GM21360 (cell line): ENCODE data around the gene ING1.
A peak's percentile ranks its signal among the peaks of the same experiment; 100 is the strongest.
"Not testable (repeated sequence)": the region's sequence is repeated elsewhere in the genome, so short reads cannot be mapped to it uniquely, and the experiment has no call there.

ENCODE experiments used
- ATAC-seq: cut with Tn5 transposase; IDR thresholded peaks from one replicate; pipeline ENCODE4 v1.9.1; 2021; ENCODE audit warnings: mild to moderate bottlenecking, moderate library complexity; ENCODE audit not compliant: unreplicated experiment

ING1 gene

DNA sequence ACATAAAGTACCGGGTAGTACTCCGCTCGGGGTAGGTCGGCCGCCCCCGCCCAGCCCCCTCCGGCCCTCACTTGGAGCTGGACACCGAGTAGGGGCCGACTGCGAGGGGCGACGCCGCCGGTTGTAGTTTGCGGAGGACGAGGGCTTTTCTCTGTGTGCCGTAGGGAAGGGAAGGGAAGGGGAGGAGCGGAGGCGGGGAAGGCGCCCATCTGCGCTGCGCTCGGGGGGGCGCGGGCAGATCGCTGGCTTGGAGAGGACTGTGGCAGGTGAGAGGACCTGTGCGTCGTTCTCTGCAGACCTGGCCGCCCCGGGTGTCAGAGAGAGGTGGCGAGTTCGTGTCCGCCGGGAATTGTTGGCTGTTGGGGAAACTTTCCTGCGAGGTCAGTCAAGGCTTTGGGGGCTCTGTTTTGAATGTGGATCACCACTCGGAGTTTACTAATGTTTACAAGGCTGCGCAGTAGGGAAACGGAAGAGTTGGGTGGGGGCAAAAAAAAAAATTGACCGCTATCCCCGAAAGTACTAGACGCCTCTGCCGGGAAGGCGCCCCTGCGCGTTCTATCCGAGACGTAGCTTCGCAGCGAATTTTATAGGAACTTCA, 1.4 kb downstream of the ING1 start:
- ATAC-seq, result no peak

DNA sequence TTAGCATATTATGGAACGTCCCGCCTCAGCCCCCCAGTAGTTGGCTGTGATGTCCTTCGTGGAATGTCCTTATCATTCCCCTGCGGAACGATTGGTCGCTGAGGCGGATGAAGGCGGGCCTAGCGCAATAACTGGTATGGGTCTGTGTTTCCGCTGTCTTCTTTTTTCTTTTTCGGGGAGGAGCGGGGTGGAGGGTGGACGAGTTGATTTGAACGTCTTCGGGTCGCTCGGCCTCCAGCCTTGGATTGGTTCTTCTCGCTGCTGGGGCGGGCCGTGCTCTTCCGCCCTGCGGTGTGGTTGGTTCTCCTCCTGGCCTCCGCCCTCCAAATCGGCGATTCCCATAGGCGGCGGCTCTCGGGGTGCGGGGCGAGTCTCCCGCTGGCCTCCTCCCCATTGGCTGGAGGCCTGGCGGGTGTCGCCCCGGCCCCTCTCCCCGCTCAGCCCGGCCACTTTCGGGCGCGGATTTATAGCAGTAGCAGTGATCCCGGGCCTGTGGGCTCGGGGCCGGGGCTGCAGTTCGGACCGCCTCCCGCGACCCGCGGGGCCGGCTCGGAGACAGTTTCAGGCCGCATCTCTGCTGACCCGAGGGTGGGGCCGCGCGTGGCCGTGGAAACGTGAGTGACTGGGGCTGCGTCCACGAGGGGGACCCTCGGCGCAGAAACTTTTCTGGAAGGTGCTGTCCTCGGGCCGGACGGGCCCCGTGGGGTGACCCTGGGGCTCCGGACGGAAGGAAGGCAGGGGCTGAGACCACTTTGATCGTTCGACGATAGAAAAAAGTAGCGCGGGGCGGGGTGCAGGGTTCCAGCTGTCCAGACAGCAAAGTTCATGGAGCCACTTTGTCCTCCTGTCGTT, 2.1 kb downstream of the ING1 start:
- peak; percentile 58 for ATAC-seq

DNA sequence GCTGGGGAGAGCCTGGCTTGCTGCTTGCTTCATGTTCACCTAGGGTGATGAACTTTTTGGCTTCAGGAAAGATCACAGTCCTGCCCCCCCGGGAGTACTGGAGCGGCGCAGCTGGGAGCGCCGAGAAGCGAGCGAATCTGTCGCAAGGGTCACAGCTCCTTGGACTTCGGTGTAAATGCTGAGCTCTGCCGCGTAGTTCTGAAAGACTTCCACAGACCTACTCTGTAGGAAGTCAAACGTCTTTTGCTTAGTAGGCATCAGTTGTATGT, 2.7 kb downstream of the ING1 start:
- ATAC-seq, result no peak

DNA sequence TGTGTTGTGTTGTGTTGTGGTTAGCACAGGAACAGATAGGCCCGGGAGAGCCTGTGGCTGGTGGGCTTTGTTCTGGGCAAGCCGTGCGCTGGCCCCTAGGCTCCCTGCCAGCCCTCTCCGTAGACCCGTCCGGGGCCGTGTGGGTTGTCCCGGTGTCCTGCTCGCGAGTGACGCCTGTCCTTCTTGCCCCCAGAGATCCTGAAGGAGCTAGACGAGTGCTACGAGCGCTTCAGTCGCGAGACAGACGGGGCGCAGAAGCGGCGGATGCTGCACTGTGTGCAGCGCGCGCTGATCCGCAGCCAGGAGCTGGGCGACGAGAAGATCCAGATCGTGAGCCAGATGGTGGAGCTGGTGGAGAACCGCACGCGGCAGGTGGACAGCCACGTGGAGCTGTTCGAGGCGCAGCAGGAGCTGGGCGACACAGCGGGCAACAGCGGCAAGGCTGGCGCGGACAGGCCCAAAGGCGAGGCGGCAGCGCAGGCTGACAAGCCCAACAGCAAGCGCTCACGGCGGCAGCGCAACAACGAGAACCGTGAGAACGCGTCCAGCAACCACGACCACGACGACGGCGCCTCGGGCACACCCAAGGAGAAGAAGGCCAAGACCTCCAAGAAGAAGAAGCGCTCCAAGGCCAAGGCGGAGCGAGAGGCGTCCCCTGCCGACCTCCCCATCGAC, 5.7 kb downstream of the ING1 start:
- no peak for ATAC-seq

DNA sequence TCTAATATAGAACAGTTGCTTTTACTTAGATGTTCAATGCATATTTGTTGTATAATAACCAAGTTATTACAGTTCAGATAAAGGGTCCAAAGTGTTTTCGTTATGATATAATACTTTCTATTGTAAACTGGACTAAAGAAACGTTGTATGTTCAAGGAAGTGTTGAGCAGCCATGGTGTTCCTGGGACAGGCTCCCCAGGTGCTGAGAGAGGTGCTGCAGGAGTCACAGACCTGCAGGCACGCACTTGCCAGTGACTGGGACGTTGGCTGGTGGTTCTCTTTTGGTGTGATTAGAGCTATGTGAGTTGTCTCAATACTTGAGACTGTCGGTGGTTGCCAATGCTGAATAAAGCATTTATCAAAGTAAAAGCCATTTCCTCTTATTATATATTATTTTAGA, 9.5 kb downstream of the ING1 start:
- ATAC-seq, result no peak

DNA sequence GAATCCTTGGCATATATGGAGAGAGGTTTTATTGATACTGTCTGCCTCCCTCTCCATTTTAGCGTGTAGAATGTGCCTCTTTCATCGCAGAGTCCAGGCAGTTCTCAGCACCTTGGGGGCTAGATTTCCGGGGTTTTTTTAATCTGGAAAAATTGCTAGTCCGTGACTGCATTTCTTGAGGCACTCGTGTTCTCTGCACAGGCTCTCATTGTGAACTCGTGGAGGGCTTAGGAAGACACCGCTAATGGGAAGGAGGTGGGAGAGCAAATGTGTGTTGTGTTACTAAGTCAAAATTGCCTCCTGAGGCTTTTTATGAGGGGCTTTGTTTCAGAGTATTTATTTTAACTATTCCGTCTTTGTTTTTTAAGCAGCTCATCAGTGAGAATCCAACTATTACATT, 10.1 kb downstream of the ING1 start:
- ATAC-seq, result no peak

DNA sequence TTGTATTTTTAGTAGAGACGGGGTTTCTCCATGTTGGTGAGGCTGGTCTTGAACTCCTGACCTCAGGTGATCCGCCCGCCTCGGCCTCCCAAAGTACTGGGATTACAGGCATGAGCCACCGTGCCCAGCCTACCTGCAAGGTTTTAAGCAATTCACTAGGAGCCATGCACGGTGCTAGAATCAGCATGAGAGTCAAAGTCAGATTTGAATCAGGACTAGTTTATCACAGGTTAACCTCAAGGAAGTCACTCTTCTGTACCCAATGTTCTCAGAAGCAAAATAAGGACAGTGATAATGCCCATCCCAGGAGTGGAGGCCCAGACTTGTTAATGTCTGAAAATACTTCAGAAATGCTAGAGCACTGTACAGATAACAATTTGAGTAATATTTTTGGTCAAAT, 12.7 kb downstream of the ING1 start:
- ATAC-seq, result not testable (repeated sequence)

DNA sequence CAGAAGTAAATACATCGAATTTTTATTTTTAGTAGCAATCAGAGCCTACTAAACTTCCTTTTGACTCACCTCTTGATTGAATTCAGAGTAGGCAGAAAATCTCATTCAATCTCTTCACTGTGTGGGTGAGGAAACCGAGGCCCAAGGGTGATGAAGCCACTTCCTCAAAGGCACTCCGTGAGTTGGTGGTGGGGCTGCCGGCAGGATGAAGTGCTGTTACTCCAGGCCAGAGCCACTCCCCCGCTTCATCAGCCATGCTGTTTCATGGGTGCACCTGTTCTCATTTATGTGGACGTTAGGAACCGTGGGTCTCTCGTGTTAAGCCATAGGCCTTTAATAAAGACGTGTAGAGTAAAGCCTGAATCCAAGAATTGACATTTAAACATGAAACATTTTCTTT, 13.2 kb downstream of the ING1 start:
- ATAC-seq, result peak; percentile 68

DNA sequence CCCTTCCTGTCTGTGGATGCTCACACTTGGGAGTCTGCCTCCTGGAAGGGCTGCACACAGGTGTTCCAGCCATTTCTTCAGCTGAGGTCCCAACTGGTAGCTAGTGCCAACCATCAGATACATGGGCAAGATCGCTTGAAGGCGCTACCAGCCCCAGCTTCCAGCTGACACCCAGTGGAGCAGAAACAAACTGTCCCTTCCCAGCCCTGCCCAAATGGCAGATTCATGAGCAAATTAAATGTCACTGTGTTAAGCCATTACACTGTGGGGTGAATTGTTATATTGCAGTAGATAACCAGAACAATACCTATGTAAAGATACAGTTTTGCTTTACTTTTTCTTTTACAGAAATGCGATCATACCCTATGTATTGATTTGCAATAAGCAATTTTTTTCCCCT, 17.6 kb downstream of the ING1 start:
- ATAC-seq, result no peak

DNA sequence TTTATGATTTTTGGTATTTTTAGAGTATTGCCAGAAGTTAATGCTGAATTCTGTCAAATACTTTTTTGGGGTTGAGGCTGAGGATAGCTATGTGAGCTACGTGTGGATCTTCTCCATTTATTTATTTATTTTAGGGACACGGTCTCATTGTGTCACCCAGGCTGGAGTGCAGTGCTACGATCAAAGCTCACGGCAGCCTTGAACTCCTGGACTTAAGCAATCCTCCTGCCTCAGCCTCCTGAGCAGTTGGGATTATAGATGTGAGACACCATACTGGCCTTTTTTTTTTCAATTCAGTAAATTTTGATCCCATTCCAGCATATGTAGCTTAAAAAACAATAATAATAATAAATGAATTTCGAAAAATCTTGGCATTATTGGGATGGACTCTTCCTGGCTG, 21.1 kb downstream of the ING1 start:
- ATAC-seq, result no peak

DNA sequence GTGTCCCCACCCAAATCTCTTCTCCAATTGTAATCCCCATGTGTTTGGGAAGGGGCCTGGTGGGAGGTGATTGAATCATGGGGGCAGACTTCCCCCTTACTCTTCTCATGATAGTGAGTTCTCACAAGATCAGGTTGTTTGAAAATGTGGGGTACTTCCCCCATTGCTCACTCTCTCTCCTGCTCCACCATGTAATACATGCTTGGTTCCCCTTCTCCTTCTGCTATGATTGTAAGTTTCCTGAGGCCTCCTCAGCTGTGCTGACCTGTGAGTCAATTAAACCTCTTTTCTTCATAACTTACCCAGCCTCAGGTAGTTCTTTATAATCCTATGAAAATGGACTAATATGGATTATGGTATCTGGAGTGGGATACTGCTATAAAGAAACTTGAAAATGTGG, 24.1 kb downstream of the ING1 start:
- no peak for ATAC-seq

DNA sequence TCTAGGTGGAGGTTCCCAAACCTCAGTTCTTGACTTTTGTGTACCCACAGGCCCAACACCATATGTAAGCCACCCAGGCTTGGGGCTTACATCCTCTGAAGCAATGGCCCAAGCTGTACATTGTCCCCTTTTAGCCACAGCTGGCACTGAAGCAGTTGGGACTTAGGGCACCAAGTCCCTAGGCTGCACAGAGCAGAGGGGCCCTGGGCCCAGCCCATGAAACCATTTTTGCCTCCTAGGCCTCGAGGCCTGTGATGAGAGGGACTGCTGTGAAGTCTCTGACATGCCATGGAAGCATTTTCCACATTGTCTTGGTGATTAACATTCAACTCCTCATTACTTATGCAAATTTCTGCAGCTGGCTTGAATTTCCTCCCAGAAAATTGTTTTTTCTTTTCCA, 30.2 kb downstream of the ING1 start:
- no peak for ATAC-seq

DNA sequence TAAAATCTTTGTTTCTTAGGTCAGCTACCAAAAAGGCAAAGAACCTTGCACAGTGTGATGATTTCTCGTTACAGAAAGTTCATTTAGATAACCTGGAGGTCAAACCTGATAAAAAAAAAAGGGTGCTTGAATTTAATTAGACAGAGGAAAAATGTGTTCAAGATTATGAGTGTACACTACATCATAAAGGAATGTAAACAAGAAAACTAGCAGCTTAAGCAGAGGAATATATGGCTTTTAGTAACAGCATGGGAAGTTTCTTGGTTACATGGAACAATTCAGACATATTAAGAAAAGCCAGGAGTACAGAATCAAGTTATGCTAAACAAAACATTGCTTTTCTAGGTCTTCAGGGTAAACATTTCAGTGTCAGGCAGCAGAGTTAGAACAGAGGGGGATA, 32.9 kb downstream of the ING1 start:
- ATAC-seq, result no peak

DNA sequence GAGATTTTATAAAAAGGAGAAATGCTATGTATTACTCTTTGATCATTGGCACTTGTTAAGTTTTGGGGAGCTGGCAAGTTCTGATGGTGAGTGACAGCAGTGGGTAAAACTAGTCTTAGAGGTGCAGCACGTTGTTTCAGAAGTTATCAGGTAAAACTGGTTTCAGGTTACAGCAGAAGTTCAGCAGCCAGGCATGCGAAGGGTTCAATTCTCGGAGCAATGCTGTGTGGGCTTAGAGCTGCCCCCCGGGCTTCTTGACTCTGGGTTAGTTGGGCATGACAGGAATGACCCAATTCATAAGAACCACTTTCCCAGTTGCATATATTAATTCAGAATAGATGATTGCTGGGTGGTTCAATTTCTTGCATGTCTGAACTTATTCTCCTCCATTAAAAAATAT, 34.8 kb downstream of the ING1 start:
- no peak for ATAC-seq

DNA sequence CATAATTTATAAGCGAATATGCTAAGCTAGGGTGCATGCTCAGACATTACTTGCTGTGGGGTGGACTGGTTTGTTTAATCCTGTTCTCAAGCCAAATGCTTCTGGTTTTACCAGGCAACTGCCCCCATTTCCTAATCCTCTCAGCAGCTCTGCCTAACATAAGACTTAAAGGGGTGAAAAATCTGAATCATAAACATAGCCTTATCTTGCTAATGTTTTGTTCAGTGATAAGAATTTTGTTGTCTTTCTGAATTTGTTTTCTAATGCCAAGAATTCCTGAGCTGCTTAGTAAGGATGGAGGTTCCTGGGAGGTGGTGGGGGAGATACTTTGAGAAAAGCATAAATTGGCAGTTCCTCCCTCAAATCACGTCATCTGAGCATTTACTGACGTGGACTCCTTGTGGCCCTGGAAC, 42.7 kb downstream of the ING1 start:
- ATAC-seq, result no peak

DNA sequence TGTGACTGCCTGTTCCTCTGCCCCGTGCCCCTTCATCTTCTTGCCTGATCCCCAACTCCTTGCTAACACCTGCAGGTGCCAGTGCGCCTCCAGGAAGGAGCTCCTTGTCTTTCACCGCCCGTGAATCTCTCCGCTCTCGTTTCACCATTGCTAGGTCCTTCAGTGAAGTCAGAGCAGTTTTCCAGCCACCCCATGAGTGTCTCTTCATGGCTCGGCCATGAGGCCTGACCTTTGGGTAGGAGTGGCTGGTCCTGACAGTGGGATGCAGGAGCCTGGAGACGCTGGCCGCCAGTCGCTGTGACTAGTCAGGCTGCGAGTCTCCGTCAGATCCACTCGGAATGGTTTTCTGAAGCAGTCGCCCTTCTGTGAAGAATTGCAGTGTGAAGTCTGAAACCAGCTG, 43.8 kb downstream of the ING1 start:
- ATAC-seq, result no peak

DNA sequence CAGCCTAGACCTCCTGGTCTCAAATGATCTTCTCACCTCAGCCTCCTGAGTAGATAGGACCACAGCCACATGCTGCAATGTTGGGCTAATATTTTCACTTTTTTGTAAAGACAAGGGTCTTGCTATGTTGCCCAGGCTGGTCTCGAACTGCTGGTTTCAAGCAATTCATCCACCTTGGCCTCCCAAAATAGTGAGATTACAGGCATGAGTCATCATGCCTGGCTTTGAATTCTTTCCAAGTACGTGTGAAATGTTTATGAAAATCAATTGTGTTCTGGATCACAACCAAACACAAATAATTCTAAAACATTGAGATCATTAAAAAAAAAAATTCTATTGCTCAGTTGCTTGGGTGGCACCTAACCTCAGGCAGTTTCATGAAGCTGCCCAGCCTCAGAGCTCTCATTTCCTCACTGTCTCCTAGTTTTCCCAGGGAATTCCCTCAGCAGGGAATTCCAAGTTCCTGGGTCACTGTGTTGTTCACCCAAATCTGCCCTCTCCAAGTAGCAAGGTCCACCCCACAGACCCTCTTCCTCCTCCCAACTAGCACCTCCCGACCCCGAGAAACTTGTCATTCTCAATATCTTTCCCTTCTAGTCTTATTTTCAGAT, 44.8 kb downstream of the ING1 start:
- no peak for ATAC-seq

DNA sequence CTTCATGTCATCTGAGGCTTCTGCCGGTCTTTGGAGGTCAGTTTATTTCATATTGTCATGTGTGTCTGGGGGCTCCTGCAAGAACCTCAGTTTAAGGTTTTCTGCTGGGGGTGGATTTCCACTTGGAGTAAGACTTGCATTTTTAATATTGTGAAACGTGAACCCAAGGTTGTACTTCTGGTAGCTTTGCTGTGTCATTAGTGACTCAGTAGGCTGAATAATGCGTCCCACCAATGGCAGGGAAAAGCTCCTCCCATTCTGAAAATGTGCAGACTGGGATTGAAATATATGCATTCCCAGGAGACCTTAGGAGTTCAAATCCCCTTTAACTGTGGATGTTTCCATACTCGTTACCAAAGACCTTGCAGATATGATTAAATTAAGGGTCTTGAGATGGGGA, 46.2 kb downstream of the ING1 start:
- no peak for ATAC-seq

DNA sequence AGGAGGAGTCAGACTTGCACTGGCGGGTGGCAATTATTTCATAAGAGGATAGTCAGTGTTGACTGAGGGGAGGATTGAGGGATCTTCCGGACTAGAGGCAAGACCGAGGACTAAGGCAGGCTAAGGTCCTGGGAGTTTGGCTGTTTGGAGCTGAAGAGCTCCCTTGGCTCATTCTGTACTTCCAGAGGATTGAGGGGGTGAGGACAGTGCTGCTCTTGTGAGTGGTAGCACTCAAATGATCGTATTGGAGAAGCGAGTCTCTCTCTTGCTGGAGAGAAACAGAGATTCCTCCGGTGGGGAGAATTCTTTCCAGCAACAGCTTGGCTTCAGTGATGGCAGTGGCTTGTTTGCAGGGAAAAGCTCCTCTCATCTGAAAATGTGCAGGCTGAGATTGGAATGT, 47.1 kb downstream of the ING1 start:
- ATAC-seq, result no peak

DNA sequence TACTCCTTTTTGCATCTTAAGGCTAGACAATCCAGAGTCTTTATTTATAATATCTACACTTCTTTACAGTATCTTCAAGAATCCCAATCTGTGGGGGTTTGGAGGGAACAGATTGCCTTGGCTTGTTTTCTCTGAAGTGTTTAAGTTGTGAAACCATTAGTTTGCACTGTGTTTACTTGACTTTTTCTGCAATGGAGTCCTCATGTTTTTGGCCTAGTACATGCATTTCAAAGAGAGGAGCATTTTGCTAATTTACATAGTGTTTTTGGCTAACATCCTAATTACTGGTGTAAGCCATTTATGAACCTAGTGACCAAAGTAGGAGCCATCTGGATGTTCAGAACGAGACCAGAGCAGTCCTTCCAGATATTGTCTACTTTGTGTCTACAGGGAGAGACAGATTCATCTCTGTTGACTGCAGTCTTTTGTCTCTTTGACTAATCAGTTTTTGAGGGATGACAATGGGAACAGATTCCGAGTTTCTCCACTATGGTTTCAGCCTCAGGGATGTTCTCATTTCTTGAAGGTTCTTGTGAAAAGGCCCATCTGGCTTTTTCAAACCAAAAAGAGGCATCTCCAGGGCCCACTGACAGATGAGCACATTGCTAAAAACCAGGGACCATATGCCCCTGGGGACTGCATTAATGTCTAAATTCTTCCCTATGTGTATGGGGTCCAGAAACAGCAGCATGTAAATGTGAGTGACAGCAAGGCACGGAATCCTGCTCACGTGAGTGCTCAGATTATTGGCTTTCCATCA, 53.4 kb downstream of the ING1 start:
- ATAC-seq, result no peak

DNA sequence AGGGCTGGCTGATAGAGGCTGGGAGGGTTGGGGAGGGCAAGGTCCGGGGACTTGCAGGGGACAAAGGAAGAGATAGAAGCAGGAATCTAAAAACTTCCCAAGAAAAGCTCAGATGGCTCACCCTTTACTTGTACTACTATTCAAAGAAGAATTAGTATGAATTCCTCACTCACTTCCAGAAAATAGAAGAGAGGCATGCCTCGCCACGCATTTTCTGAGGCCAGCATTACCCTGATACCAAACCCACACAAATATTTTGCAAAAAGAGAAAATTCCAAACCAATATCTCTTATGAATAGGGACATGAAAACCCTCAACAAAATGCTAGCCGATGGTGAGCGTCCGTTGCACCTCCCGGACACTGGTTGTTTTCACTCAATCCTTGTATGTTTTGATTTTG, 54.0 kb downstream of the ING1 start:
- no peak for ATAC-seq
